H1 (cell line): ENCODE measurements around the gene XAF1. TPM values are rescaled to one million over a fixed set of nuclear protein-coding genes. Genes with fewer than 3 reads are reported as not detected.
"Not testable (repeated sequence)": the region's sequence is repeated elsewhere in the genome, so short reads cannot be mapped to it uniquely, and the experiment has no call there.

Source experiments
- CTCF ChIA-PET: fragments of 300-600 bp; sonication (Branson Sonifier 250); formaldehyde crosslinking; loops from one replicate; lab custom pipeline; 2021; ENCODE audit not compliant: partially characterized antibody; lab: Charles Lee
- POLR2A ChIA-PET: fragments of 300-600 bp; sonication (Branson Sonifier 250); formaldehyde crosslinking; loops from one replicate; lab custom pipeline; 2021; ENCODE audit warnings: inconsistent platforms; ENCODE audit not compliant: partially characterized antibody; lab: Charles Lee
- DNase-seq, 2 experiments: peaks; one replicate each; pipeline versions ENCODE4 v3.0.0 to v3.0.0-alpha.2; 2010 to 2022; ENCODE audit warnings: low spot score in 2 of 2, low read depth in 1 of 2, mixed read lengths in 1 of 2
- FAIRE-seq: peaks from 2 replicates; lab custom pipeline; 2011; peaks lifted over from hg19 to GRCh38; lab: Jason Lieb, UNC
- H2AFZ ChIP-seq: 2 replicates; pipeline ENCODE4 v1.8.1; 2012; ENCODE audit warnings: low read length, inconsistent platforms
- H2AK5ac ChIP-seq: 2 replicates; pipeline ENCODE4 v1.6.1; 2013; ENCODE audit warnings: low read depth, low read length
- H2BK120ac ChIP-seq: replicated peaks from 2 replicates; pipeline ENCODE3; 2013; ENCODE audit warnings: low read depth, low read length, inconsistent platforms
- H2BK12ac ChIP-seq: 2 replicates; pipeline ENCODE4 v1.6.1; 2013; ENCODE audit warnings: low read depth, low read length
- H2BK15ac ChIP-seq: 2 replicates; pipeline ENCODE4 v1.6.1; 2013; ENCODE audit warnings: low read length
- H2BK20ac ChIP-seq: 2 replicates; pipeline ENCODE4 v1.6.1; 2013; ENCODE audit warnings: low read length
- H2BK5ac ChIP-seq: 2 replicates; pipeline ENCODE4 v1.6.1; 2013; ENCODE audit warnings: low read depth, low read length
- H3K14ac ChIP-seq: 2 replicates; pipeline ENCODE4 v1.6.1; 2013; ENCODE audit warnings: inconsistent platforms; ENCODE audit not compliant: insufficient read length
- H3K18ac ChIP-seq: 2 replicates; pipeline ENCODE4 v1.6.1; 2013; ENCODE audit warnings: low read length; ENCODE audit errors: extremely low read depth
- H3K23ac ChIP-seq: 2 replicates; pipeline ENCODE4 v1.6.1; 2013; ENCODE audit warnings: inconsistent platforms; ENCODE audit not compliant: insufficient read length
- H3K23me2 ChIP-seq: 2 replicates; pipeline ENCODE4 v1.6.1; 2013; ENCODE audit warnings: low read depth, low read length
- H3K27ac ChIP-seq: 2 replicates; pipeline ENCODE4 v1.6.1; 2011; ENCODE audit warnings: low read depth, low read length, inconsistent platforms
- H3K27me3 ChIP-seq, 4 experiments: replicated peaks in 1 of 4; 1 replicate in 1 of 4; 2 replicates in 3 of 4; pipeline versions ENCODE4 v1.6.1 to v1.8.1; 2011 to 2013; ENCODE audit warnings: low read length in 3 of 4, mild to moderate bottlenecking in 3 of 4, inconsistent platforms in 2 of 4, mixed read lengths in 2 of 4, moderate library complexity in 1 of 4; ENCODE audit not compliant: control insufficient read depth in 3 of 4, insufficient read depth in 3 of 4; ENCODE audit errors: extremely low read depth in 1 of 4
- H3K36me3 ChIP-seq, 4 experiments: 2 replicates each; pipeline versions ENCODE4 v1.6.1 to v1.8.1; 2011 to 2013; ENCODE audit warnings: mild to moderate bottlenecking in 4 of 4, low read length in 3 of 4, moderate library complexity in 2 of 4, control low read depth in 1 of 4, inconsistent platforms in 1 of 4; ENCODE audit not compliant: insufficient read depth in 4 of 4, control insufficient read depth in 2 of 4
- H3K4ac ChIP-seq: replicated peaks from 2 replicates; pipeline ENCODE3; 2013; ENCODE audit warnings: low read length, low read depth, mixed read lengths, inconsistent platforms; ENCODE audit not compliant: insufficient read length
- H3K4me1 ChIP-seq, 4 experiments: replicated peaks in 1 of 4; 1 replicate in 1 of 4; 2 replicates in 3 of 4; pipeline versions ENCODE4 v1.6.1 to v1.8.1; 2011 to 2013; ENCODE audit warnings: low read length in 3 of 4, inconsistent platforms in 2 of 4, mixed read lengths in 1 of 4; ENCODE audit not compliant: insufficient read depth in 4 of 4, control insufficient read depth in 3 of 4
- H3K4me2 ChIP-seq, 2 experiments: 2 replicates each; pipeline versions ENCODE4 v1.6.1 to v1.8.1; 2011 to 2013; ENCODE audit warnings: low read depth in 2 of 2, low read length in 2 of 2, control low read depth in 1 of 2, inconsistent platforms in 1 of 2, mild to moderate bottlenecking in 1 of 2; ENCODE audit not compliant: insufficient read depth in 1 of 2
- H3K4me3 ChIP-seq, 4 experiments: fragments of 200-600, 300-600 bp in 1 of 4; sonication (generic), shearing (Covaris generic), sonication (Bioruptor Twin) in 1 of 4; 2 replicates each; pipeline versions ENCODE4 v1.5.1 to v1.8.1; 2011 to 2016; ENCODE audit warnings: low read length in 4 of 4, low read depth in 3 of 4, control low read depth in 2 of 4, inconsistent platforms in 2 of 4, mild to moderate bottlenecking in 2 of 4, mixed read lengths in 1 of 4, moderate library complexity in 1 of 4; ENCODE audit not compliant: insufficient read depth in 2 of 4; ENCODE audit errors: extremely low read depth in 1 of 4
- H3K56ac ChIP-seq: replicated peaks from 2 replicates; pipeline ENCODE3; 2013; ENCODE audit warnings: low read depth, mild to moderate bottlenecking, mixed read lengths, low read length, inconsistent platforms; ENCODE audit not compliant: insufficient read length
- H3K79me1 ChIP-seq: 2 replicates; pipeline ENCODE4 v1.6.1; 2013; ENCODE audit warnings: low read depth, low read length, control low read depth
- H3K79me2 ChIP-seq, 2 experiments: 2 replicates each; pipeline versions ENCODE4 v1.6.1 to v1.8.1; 2012 to 2013; ENCODE audit warnings: low read length in 2 of 2, mild to moderate bottlenecking in 2 of 2, inconsistent platforms in 1 of 2; ENCODE audit not compliant: insufficient read depth in 2 of 2, control insufficient read depth in 1 of 2
- H3K9ac ChIP-seq, 4 experiments: replicated peaks in 1 of 4; 1 replicate in 1 of 4; 2 replicates in 3 of 4; pipeline versions ENCODE4 v1.6.1 to v1.8.1; 2011 to 2013; ENCODE audit warnings: low read depth in 3 of 4, low read length in 3 of 4, control low read depth in 2 of 4, mild to moderate bottlenecking in 2 of 4, moderate library complexity in 2 of 4, inconsistent platforms in 1 of 4; ENCODE audit errors: extremely low read depth in 1 of 4
- H3K9me3 ChIP-seq, 2 experiments: 2 replicates each; pipeline versions ENCODE4 v1.6.1 to v1.8.1; 2012 to 2013; ENCODE audit warnings: mild to moderate bottlenecking in 2 of 2, moderate library complexity in 2 of 2, control low read depth in 1 of 2, inconsistent platforms in 1 of 2, low read depth in 1 of 2, low read length in 1 of 2, mixed read lengths in 1 of 2; ENCODE audit not compliant: insufficient read depth in 2 of 2
- H4K20me1 ChIP-seq, 2 experiments: replicated peaks in 1 of 2; 2 replicates each; pipeline versions ENCODE3 to v1.8.1; 2011 to 2013; ENCODE audit warnings: inconsistent platforms in 2 of 2, low read length in 2 of 2, mild to moderate bottlenecking in 1 of 2; ENCODE audit not compliant: insufficient read depth in 2 of 2, control insufficient read depth in 1 of 2
- H4K5ac ChIP-seq: 2 replicates; pipeline ENCODE4 v1.6.1; 2013; ENCODE audit warnings: low read length, low read depth, mixed read lengths, inconsistent platforms; ENCODE audit not compliant: insufficient read length
- H4K8ac ChIP-seq: 2 replicates; pipeline ENCODE4 v1.8.0; 2013; ENCODE audit warnings: mild to moderate bottlenecking, moderate library complexity, low read length, inconsistent platforms; ENCODE audit not compliant: insufficient read depth; ENCODE audit errors: extremely low read depth
- H4K91ac ChIP-seq: replicated peaks from 2 replicates; pipeline ENCODE3; 2013; ENCODE audit warnings: low read length, mixed read lengths, inconsistent platforms; ENCODE audit not compliant: insufficient read length
- WGBS, 2 experiments: shearing (Covaris generic) in 1 of 2; methylation state at CpG; one replicate each; pipeline versions ENCODE4 v1.1.6 to v1.1.7; 2013 to 2015; ENCODE audit warnings: low lambda C conversion rate in 2 of 2, mixed read lengths in 2 of 2, inconsistent platforms in 1 of 2, low coverage in 1 of 2, missing lambda C conversion rate in 1 of 2; ENCODE audit not compliant: insufficient replicate concordance in 2 of 2, insufficient coverage in 1 of 2, insufficient read length in 1 of 2; ENCODE audit errors: extremely low coverage in 1 of 2, missing lambda C conversion rate in 1 of 2; 5-methylcytosine and 5-hydroxymethylcytosine counted together
- polyA plus RNA-seq, 7 experiments: library from polyadenylated mRNA; depleted of rRNA in 3 of 7; stranded (reverse) in 5 of 7; unstranded in 2 of 7; fragments of >200 nt in 5 of 7; fragments of 200-250 nt in 2 of 7; gene quantifications; 1 replicate in 5 of 7; 2 replicates in 1 of 7; 4 replicates in 1 of 7; pipeline versions ENCODE4 v1.2.1 to v1.2.3, GENCODE V29; 2011 to 2013; ENCODE audit warnings: missing spikeins in 2 of 7, mixed read lengths in 2 of 7
- total RNA-seq: library from RNA; stranded (reverse); fragmentation: NEBNext Ultra II Directional; extraction: Animal tissue kit (Norgen Biotek cat#: 25700); gene quantifications from 2 replicates; pipeline ENCODE4 v1.2.1, GENCODE V29; 2021

Gene XAF1
- total and polyA plus RNA-seq, 2 of the 8 experiments (the other 6 are each of a cell fraction or from before 2014, with no cell fraction given): not detected

DNA sequence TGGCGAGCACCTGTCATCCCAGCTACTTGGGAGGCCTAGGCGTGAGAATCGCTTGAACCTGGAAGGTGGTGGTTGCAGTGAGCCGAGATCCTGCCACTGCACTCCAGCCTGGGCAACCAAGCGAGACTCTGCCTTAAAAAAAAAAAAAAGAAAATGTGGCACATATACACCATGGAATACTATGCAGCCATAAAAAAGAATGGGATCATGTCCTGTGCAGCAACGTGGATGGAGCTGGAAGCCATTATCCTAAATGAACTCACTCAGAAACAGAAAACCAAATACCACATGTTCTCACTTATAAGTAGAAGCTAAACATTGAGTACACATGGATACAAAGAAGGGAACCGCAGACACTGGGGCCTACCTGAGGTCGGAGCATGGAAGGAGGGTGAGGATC is 19.1 kb downstream of the XAF1 start:
- not testable (repeated sequence) for H3K23ac ChIP-seq, H3K4me2 ChIP-seq, H2AK5ac ChIP-seq, H3K9ac ChIP-seq, H2BK15ac ChIP-seq, H2BK20ac ChIP-seq, H3K27ac ChIP-seq, H2BK120ac ChIP-seq, H2BK12ac ChIP-seq, H3K4ac ChIP-seq, DNase-seq, H3K79me1 ChIP-seq, H2BK5ac ChIP-seq, H3K56ac ChIP-seq, H3K4me1 ChIP-seq, H4K8ac ChIP-seq, H3K18ac ChIP-seq, FAIRE-seq, H4K20me1 ChIP-seq, H3K23me2 ChIP-seq, H3K14ac ChIP-seq, H2AFZ ChIP-seq, H3K79me2 ChIP-seq, H4K91ac ChIP-seq, H3K4me3 ChIP-seq, H4K5ac ChIP-seq, H3K36me3 ChIP-seq, H3K9me3 ChIP-seq
- ChIA-PET POLR2A (interaction anchor here (0.6 kb wide), 1 partner anchor 885 kb away, joined by 6 read pairs; no protein-coding TSS in a partner anchor), CTCF (interaction anchor here (0.6 to 2.4 kb wide), 2 partner anchors 79 to 547 kb away, joined by 3 to 7 read pairs; no protein-coding TSS in a partner anchor)
- 96% methylated on average over 7 of the region's 8 CpGs; no CpG with 5 or more reads in 1 of the 2 experiments for WGBS, 2 experiments
- peaks cover 2 to 17% (median 13%) of the 10 kb centered on the region in 4 experiments for H3K27me3 ChIP-seq
